GM18526 (cell line): ENCODE data around the gene NKX2-2.

Experiments used
- POLR2A ChIP-seq: IDR thresholded peaks from 3 replicates; pipeline ENCODE4 v1.6.1; 2011; ENCODE audit not compliant: insufficient read length; ENCODE audit errors: extremely low read depth

Gene NKX2-2

GRCh38 chr20:21513881-21514540, at the start of gene NKX2-2:
NKX2-2 (minus strand) TSS chr20:21514064; CDS start chr20:21513669, 395 bp downstream.
- TF ChIP-seq POLR2A = no peak

GRCh38 chr20:21562656-21563055, 48.8 kb upstream of the NKX2-2 start:
- TF ChIP-seq POLR2A = no peak

GRCh38 chr20:21559305-21559704, 45.4 kb upstream of the NKX2-2 start:
- TF ChIP-seq POLR2A = no peak

DNA sequence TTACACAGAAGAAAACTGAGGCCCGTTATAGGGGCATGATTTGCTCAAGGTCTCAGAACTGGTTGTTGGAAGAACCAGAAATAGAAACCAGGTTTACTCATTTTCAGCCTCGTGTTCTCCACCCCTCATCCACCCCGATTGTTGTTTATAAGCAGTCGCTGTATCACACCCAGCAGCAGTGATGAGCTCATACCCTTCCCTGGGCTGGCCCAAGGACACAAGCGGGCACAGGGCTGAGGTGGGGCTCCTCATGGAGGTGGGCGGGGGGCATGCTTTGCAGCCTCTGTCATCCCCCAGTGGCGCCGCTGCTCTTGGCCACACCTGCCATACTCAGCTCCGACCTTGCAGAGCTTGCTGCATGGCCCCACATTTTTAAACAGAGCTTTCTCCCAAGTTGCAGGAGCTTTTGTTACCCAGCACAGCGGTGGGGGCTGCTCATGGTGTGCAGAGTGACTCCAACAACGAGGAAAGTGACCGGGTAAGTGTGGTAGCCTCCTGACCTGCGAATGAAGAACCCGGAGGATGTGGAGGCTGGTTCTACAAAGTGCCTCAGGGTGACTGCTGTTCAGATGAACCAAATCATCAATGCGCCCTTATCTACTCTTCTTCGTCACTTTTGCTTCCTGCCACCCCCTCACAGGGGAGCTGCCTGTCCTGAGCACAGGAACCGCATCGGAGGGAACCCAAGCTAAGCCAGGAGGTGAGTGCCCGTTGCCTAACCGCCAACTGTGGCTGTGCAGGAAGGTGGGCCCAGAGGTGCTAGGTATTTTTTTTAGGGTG, 43.6 kb upstream of the NKX2-2 start:
- no peak for TF ChIP-seq POLR2A

DNA sequence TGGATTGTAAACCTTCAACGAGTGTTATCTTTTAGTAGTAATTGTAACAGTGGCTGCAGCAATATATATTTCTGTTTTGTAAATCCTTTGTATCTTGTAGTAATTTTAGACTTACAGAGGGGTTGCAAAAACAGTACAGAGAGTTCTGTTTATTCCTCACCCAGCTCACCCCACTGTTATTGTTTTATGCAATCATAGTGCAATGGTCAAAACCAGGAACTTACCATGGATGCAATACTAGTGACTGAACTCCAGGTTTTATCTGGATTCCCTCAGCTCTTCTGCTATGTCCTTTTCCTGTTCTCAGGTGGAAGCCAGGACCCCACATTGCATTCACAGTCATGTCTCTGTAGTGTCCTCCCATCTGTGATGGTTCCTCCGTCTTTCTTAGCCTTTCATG, 42.5 kb upstream of the NKX2-2 start:
- TF ChIP-seq POLR2A = no peak

GRCh38 chr20:21555470-21556120, 41.7 kb upstream of the NKX2-2 start:
- no peak for TF ChIP-seq POLR2A

GRCh38 chr20:21554985-21555384, 41.1 kb upstream of the NKX2-2 start:
- no peak for TF ChIP-seq POLR2A

DNA sequence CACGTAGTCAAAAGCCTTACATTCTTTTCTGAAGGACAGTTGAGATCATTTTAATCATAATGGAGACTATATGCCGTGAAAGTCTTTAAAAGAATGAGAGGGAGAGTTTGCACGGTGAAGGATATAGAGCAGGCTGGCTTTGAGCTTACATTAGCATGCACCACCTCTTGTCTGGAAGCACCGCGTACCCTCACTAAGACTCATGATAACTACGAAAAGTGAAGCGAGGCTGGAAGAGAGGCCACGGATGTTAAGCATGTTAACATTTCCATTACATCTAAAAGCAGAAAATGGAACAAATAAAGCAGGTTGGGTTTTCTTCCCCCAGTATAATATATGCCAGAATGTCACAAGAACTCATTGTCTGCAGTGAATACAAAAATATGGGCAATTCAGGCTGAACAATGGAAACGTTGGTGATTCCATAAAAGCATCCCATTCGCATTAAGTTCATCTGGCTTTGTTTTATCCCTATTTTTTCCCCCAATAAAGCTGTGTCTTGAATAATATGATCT, 40.6 kb upstream of the NKX2-2 start:
- no peak for TF ChIP-seq POLR2A

- no peak for TF ChIP-seq POLR2A
Measured at GRCh38 chr20:21550587-21550986, 36.7 kb upstream of the NKX2-2 start.

DNA sequence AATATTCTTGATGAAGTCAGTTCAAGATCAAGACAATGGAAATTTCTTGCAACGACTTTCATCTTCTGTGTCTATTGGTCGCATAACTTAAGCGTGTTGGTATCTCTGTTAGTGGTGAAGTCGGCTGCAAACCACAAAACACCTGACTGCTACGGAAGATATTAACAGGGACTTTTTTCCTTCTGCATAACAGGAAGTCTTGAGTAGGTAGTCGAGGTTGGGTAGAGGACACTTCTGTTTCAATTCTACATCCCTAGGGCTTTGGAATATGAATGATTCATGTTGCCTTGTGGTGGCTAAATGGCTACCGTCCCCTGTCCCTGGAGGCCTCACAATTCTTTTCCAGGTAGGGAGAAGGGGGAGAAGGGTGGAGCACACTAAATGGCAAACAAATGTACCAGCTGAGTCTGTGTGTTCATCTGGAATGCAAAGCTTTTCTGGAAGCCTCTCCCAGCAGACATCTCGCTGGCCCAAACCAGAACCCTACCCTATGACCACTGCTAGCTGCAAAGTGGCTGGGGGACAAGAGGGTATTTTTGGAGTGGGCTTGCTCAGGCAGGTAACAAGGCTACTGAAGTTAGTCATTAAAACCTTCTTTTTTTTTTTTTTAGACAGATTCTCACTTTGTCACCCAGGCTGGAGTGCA, 34.6 kb upstream of the NKX2-2 start:
- TF ChIP-seq POLR2A = no peak

GRCh38 chr20:21546355-21546754, 32.5 kb upstream of the NKX2-2 start:
- no peak for TF ChIP-seq POLR2A

DNA sequence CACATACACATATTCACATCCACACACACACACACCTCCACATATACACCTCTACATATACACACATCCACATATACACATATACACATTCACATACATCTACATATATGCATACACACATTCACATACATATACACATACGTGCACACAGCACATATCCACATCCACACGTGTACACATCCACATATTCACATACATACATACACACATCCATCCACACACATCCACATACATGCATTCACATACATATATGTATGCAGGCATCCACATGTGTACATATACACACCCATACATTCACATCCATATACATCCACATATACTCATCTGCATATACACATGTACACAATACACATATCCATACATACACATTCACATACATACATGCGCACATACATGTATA, 25.6 kb upstream of the NKX2-2 start:
- TF ChIP-seq POLR2A = no peak

DNA sequence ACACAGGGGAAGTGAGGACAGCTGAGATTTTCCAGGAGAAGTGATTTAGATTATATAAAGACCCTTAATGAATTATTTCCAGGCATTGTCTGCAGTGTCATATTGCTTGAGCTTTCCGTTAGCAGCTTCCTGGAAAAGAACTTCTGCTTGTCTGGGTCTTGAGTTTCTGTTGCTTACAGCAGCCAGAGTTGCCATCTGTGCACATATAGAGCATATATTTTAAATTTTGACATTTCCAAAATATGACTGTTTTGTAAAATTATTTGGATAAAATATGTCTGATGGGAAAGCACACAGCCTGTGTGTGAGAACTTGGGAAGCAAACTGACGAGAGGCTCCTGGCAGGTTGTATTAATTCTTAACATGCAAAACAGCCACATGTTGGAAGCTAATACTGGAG, 21.0 kb upstream of the NKX2-2 start:
- no peak for TF ChIP-seq POLR2A

- no peak for TF ChIP-seq POLR2A
Measured at GRCh38 chr20:21534453-21534852, 20.6 kb upstream of the NKX2-2 start.

DNA sequence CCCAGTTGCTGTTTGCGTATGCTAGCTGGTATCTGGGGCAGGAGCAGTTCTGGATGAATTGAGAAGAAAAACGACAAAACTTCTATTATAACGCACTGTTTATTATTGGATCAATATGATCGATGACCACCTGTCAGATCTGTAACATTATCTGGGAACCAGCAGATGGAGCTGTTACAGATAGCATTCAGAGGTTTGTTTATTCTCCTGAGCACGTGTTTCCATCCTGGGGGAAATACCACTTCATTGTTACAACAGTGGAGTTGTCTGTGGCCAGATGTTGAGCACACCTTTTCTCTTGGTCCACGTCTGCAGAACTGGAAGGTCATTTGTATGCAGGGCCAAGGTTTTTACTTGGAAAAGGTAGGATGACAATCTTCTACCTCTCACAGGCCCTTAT, 16.0 kb upstream of the NKX2-2 start:
- no peak for TF ChIP-seq POLR2A
